Activated naive CD4-positive, alpha-beta T cell treated with Interleukin-2 at 50 U/mL for 16 hours (primary cell): ENCODE data around the gene GMPPB.
"Not testable (repeated sequence)": the region's sequence is repeated elsewhere in the genome, so short reads cannot be mapped to it uniquely, and the experiment has no call there.

Experiments used
- DNase-seq: peaks from one replicate; pipeline ENCODE4 v3.0.0-alpha.2; 2020

Gene GMPPB

DNA sequence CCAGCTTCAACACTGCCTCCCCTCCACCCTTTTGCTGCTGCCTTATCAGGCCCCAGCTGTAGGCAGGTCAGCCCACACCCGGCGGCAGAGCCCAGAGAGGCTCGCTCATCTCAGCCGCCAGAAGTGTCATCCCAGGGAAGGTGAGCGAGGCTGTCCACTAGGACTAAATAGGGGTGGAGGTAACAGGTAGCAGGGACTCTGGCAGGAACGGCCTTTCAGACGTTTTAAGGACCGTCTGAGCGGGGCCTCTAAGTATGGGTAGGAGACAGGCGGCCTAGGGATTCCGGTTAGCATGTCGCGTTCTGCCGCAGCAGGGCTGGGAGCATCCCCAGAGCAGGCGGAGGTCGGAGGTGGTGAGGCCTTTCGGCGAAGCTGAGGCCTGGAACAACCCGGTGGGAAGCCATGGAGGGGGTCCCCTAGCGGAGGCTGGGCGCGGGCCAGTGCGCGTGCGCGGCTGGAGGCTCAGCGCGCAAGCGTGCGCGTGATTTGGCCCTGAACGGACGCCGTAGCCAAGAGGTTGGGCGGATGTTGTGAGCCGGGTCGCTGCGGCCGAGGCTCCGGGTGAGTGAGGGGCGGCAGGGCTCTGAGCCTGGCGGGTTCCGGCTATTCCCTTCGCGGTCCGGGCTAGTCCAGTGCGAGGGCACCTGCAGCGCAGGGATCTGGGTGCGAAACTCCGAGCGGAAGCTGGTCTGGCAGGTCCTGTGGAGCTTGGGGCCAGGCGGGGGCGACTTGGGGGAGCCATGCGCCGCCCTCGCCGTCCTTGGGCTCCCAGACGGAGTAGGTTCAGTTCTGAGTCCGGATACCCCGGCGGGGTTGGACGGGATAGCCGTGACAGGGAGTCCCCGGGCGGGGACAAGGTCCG is 34.5 kb downstream of the GMPPB start, which contains the start of the genes MST1 and RNF123:
TSS of gene MST1 (minus strand) at position 429 of the 862 bp plus-strand sequence. CDS start 783 bp downstream, outside the sequence.
TSS of gene RNF123 (plus strand) at position 512 of the 862 bp plus-strand sequence. CDS start 1,609 bp downstream, outside the sequence.
- DNase-seq = peak; percentile 93

DNA sequence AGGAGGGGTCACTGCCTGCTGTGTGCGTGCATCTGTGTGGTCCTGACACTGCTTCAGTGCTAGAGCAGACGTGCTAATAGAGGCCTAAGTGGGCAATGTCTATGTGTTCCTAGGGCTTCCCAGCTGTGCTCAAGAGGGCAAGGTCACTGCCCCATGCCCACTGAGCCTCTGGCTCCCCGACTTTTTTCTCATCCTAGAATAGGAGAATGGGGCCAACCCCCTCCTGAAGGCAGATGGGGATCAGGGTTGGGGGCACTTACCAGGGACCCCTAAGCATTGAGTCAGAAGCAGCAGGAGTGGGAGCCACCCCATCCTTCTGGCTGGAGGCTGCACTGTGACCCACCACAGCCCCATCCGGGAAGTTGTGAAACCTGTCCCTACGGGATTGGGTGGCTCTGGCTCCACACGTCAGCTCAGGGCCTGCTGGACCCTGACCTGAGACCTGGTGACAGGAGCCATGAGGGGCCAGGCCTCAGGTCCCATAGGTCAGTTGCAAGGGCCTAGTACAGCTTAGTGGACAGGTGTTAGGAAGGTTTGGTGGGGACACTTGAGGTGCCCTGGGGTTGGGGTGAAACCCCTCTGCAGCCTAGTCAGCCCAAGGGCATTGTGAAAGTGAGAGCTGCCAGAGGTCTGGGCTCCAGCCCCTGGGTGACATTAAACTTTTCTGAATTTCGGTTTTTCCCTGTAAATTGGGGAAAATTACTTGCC is 35.3 kb downstream of the GMPPB start:
- not testable (repeated sequence) for DNase-seq

DNA sequence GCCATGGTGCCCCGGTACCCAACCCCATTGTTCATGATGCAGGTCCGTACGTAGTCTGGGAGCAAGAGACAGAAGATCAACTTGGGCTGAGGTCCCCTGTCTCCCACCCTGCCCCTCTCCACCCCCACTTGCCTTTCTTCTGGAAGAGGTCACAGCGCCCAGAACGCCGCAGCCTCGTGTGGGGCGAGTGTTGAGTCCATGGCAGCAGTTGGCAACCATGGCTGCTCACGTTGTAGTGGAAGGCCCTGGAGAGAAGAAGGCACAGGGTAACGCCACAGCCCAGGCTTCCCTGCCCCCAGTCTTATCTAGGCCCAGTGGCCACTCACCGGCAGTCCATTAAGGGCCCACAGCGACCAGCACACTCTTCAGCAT is 36.3 kb downstream of the GMPPB start:
- not testable (repeated sequence) for DNase-seq

DNA sequence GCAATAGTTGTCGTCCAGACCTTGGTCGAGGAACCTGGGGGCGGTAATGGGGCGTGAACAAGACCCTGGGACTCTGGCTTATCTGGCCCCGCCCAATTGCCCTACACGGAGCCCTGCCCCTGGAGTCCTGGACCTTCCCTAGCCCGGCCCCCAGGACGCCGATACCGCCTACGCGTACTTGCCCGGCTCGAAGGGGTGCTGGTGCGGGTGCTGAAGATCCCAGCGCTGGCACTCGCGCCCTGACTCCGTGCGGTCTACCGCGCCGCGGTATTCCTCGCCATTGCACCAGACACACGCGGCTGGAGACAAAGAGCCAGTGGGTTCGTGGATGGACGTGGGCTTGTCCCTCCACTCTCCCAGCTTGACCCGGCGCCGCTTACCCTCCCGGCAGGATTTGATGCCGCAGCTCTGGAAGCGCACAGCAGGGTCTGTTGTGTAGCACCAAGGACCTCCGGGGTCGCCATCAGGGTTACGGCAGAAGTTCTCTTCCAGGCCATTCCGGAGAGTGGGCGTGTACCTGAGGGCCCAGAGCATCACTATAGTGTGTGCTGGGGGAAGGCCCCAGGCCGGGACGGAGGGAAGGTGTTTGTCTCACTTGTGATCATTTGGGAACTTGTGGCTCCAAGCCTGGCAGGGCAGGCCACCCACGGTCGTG is 36.9 kb downstream of the GMPPB start:
- peak; percentile 50 for DNase-seq

DNA sequence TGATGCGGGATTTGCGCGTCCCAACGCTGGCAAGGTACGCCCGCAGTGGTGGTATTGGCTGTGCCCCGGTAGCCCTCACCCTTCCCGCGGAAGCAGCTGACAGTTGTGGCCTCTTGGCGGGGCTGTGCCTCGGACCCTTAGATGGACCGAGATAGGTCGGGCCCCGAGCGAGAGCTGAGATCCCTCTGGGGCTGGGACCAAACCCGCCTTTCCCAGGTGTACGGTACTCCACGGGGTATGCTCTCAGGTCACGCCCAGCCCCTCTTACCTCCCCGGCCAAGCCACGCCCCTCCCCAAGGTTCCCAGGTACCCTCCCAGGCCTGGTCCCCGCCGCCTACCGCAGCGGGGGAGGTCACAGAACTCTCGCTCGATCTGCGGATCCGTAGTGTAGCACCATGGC is 37.4 kb downstream of the GMPPB start:
- DNase-seq = peak; percentile 38

DNA sequence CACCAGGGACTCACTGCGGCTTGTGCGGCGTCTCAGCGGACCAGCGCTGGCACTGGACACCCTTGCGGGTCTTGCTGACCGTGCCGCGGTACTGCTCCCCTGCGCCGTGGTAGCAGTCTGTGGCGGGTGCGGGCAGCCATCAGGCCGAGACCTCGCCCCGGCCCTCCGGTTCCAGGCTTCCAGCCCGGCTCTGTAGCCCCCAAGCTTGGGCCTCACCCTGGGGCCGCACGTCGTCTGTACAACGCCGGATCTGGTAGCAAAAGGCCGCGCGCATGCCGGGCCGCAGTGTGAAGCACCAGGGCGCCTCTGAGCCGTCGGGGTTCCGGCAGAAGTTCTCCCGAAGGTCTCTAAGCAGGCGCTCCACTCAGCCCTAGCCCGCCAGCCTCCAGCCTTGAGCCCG is 37.9 kb downstream of the GMPPB start:
- not testable (repeated sequence) for DNase-seq

DNA sequence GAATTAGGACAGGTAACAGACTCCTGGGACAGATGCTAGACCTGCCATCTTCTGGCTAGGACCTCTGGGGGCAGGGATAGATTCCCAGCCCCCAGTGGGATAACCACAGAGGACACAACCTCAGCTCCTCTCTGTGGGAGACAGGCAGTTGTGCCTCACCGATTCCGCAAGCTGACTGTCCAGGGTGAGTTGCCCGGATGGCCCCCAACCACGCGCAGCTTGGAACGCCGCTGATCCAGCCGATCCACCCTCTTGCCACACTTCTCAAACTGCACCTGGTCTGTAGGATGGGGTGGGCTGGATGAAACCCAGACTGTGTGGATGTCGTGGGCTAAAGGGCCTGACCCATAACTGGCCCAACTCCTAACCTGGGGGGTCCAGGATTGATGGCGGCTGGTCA is 38.6 kb downstream of the GMPPB start:
- not testable (repeated sequence) for DNase-seq

DNA sequence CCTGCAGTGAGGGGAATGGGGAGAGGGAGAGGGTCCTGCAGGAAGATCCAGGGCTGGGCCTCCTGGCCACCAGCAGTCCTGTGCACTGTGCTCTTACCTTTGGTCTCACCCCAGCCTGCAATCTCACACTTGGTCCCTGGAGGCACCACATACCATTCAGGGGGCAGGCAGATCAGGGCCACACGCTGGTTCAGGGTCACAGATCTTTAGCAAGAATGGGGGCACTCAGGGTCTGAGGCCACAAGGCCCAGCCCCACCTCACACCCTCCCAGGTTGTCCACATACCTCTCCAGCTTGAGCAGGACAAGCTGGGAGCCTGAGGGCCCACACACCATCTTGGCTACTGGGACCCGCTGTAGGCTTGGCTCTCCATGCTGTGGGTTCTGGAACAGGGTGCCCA is 39.3 kb downstream of the GMPPB start:
- not testable (repeated sequence) for DNase-seq

DNA sequence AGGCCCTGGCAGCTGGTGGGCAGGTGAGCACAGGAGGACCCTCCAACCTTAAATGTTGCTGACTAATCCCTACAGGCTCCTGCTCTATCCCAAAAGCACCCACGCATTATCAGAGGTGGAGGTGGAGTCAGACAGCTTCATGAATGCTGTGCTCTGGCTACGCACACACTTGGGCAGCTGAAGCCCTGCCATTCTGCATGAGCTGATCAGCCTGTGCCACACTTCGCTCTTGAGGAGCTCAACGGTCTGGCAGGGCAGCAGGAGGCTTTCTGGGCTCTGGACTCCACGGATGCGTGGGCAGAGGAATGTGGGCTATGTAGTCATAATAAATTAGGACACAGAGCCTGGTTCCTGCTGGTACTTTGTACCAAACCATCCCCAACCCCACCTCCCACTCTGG is 40.6 kb downstream of the GMPPB start:
- no peak for DNase-seq

DNA sequence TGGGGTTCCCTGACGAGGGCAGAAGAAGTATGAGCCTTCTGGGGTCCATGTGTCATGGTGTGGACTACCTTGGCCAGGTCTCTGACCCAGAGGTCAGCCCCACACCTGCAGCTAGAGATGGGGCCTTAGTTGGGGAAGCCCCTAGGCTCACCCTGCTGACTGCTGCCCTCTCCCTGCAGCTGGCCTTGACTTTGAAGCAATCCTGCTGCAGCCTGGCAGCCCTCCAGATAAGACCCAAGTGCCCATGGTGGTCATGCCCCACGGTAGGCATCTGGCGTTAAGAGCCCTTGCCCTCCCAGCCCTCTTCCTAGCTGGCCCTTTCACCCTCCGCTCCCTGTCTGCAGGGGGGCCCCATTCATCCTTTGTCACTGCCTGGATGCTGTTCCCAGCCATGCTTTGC is 42.2 kb downstream of the GMPPB start:
- DNase-seq = no peak

DNA sequence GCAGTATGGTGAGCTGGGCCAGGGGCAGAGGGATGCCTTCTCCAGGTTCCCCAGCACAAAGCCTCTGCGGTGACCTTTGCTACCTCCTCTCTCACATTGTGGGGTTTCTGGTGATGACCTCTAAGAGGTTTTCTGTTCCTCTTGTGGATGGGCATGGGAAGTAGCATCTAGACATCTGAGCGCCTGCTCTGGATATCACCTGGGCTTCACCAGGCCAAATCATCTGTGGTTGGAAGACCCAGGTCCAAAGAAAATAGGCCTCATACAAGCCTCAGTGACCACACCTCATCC is 42.6 kb downstream of the GMPPB start:
- no peak for DNase-seq

DNA sequence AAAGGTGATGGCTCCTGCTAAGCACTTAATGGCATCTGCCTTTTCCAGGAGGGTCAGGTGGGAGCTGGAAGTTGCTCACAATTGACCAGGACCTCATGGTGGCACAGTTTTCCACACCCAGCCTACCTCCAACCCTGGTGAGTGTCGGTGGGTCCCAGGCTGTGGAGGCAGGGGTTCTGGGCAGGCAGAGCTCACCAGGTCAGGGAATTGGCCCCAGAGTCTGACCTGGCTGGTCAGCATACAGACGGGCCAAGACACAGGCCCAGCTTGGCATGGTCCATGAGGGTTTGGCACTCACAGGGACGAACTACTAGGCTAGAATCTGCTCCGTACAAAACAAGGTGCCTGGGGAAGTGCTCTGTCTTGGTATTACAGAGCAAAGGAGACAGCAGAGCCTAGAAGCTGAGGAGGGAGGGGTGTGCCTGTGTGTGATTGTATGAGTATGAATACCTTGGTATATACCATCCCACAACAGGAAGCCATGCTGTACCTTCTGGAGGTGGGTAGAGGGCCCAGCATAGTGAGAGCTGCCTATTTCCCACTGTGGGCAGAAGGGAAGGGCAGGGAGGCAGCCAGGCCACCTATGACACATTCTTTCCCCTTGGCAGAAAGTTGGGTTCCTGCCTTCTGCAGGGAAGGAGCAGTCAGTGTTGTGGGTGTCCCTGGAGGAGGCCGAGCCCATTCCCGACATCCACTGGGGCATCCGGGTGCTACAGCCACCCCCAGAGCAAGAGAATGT is 43.1 kb downstream of the GMPPB start:
- no peak for DNase-seq

DNA sequence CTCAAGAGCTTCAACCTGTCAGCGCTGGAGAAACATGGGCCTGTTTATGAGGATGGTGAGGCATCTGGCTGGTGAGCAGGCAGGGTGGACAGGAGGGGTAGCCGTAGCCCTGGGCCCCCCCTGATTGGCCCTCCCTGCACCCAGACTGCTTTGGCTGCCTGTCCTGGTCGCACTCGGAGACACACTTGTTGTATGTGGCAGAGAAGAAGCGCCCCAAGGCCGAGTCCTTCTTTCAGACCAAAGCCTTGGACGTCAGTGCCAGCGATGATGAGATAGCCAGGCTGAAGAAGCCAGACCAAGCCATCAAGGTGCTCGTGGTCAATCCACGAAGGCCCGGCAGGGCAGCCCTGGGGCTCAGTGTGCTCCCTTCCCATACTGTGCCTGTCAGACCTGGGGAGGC is 47.8 kb downstream of the GMPPB start:
- DNase-seq = no peak

DNA sequence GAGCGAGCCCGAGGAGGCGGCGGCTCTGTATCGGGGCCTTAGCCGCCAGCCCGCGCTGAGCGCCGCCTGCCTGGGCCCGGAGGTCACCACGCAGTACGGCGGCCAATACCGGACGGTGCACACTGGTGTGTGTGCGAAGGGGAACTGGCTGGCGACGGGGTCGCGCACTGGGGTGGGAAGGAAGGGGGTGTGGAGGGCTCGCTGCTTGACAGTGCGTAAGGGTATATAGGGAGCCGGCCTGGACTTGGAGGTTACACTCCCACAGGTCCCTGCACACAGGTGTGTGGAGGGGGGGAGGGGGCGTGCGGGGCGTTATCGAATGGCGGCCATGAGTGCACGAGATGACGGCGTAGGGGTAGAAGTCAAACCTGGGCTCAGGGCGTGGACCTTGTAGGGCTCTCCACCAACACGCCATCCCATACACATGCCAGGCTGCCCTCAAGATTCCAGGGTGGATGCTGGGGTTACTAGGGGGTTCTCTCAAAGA is 49.2 kb downstream of the GMPPB start:
- DNase-seq = peak; percentile 18

DNA sequence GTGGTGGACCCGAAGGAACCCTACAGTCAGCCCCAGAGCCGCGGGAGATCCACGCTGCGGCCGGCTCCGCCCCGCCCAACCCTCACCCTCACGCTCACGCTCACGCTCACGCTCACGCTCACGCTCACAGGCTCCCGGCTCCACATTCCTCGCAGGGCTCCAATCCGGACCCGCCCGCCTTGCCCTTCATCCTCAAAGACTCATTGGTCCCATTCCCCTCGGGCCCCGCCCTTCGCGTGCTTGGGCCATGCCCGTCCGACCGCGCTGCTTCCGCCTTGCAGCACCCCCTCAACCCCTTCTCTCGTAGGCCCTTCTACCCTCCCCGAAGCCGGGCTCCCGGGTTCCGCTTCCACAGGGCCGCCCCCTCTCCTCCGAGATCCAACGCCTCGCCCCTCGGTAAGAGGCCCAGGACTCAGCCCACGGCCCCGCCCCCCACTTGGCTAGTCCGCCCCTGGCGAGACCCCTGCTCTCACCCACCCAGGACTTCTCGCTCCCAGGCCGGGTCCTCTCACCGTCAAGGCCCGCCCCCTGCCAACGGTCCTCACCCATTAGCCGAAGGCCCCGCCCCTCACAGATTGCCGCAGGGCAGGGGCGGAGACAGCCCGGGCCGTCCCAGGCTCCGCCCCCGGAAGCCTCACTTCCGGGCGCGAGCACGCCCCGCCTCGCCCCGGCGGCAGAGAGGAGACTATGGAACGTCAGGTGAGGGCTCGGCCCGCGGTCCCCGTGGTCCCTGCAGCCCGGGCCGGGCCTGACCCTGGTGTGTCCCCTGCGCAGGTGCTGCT is 49.8 kb downstream of the GMPPB start, which contains the start of gene APEH:
TSS of gene APEH (plus strand) at position 637 of the 782 bp plus-strand sequence. CDS start at position 688, 51 bp downstream.
- DNase-seq = peak; percentile 99

DNA sequence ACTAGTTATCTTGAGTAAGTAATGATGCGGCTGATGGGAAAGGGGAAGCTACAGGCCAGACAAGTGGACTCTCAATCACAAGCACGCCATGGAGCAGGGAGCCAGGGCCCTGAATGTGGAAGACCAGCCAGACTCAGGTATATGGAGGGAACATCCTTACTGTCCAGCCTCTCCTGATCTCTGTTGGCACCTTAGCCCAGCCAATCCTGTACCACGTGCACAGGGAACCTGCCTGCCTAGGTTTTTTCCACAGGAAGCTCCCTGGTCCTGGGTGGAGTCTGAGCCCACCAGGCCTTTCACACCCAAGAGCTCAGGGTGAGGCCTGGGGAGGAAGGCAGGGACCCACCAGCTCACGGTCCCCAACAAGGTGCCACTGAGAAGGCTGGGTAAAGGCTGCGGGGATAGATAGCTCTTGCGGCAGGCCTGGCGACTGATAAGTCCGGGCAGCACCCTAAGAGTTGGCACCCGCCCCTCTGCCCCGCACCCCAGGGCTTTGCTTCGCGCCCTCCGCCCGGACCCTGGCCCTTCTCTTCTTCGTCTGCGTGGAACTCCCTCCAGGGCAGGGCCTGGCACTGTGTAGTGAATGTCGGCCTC is 50.5 kb downstream of the GMPPB start:
- DNase-seq = no peak

DNA sequence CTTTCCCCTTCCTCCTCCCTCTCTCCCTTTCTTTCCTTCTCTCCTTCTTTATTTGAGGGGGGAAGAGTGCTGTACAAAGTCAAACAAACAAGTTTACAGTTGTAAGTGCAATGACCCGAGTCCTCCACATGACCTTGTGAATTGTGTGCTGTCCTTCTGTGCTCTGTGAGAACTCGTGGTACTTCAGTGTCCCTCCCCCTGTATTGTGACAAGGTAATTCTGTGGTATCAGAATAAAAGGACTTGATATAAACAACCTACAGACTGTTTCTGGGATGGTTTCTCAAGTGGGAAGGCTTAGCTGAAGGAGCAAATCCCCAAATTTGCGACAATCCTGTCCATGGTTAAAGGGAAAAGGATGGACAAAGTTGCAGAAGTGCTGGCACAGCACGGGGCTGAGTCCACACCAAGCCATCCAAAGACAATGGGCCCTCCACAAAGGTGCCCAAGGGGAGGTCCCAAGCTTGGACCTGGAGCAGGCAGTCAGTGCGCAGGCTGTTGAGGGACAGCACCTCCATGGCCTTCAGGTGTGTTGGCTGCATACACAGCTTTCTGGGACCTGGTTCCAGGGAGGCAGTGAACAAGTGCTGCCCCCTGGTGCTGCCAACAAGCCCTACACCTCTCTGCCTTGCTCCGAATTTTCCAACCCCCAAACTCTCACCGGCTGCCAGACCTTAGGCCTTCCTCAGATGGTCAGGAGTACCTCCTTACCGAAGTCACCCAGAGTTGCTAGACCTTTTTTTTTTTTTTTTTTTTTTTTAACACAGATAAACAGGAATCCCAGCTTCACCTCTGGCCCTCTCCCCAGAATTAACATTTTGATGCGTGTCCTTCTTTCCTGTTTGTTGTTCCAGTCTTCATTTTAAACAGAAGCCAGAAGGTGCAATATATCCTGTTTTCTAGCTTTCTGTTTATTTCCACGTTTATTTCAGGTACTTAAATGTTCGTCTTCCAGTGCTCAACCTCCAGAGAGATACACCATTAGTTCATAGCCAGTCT is 52.2 kb downstream of the GMPPB start:
- peak; percentile 76 for DNase-seq

DNA sequence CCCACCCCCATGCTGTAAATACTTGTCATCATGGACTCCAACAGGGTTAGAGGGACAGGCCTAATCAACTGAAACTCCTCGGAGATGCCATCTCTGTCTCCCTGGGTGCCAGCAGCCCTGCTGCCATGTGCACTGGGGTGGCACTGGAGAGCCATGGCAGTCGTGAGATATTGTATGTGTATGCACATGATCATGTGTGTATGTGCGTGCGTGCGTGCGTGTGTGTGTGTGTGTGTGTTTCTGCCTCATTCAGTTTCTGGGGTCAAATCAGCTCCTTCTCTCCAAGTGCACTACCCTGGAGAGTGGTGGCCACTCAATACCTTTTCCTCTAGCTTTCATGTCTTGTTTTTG is 52.8 kb downstream of the GMPPB start:
- no peak for DNase-seq
